KMS-11 (cell line): ENCODE data around the gene GSC2.

Experiments
- H2AFZ ChIP-seq: fragments of 200-600 bp; sonication (generic); 2 replicates; pipeline ENCODE4 v1.6.1; 2016; ENCODE audit warnings: antibody characterized with exemption, mixed run types, low read depth
- H3K27ac ChIP-seq: fragments of 200-600 bp; sonication (generic); 2 replicates; pipeline ENCODE4 v1.6.1; 2016; ENCODE audit warnings: mild to moderate bottlenecking, mixed run types
- H3K27me3 ChIP-seq: fragments of 200-600 bp; sonication (generic); 2 replicates; pipeline ENCODE4 v1.6.1; 2017; ENCODE audit warnings: mild to moderate bottlenecking, low read depth, mixed run types, moderate library complexity; ENCODE audit not compliant: insufficient read depth
- H3K36me3 ChIP-seq: fragments of 200-600 bp; sonication (generic); 2 replicates; pipeline ENCODE4 v1.6.1; 2017; ENCODE audit warnings: mild to moderate bottlenecking, mixed run types; ENCODE audit not compliant: insufficient read depth
- H3K4me1 ChIP-seq: fragments of 200-600 bp; sonication (generic); 2 replicates; pipeline ENCODE4 v1.6.1; 2016; ENCODE audit warnings: mild to moderate bottlenecking, low read depth, mixed run types; ENCODE audit not compliant: poor library complexity, severe bottlenecking
- H3K4me2 ChIP-seq: fragments of 200-600 bp; sonication (generic); 2 replicates; pipeline ENCODE4 v1.7.0; 2016; ENCODE audit warnings: mild to moderate bottlenecking, mixed run types
- H3K4me3 ChIP-seq: fragments of 200-600 bp; sonication (generic); IDR thresholded peaks from 2 replicates; pipeline ENCODE4 v1.6.1; 2017; ENCODE audit warnings: low read depth, low read length, mixed read lengths; ENCODE audit not compliant: insufficient read depth
- H3K79me2 ChIP-seq: fragments of 200-600 bp; sonication (generic); 2 replicates; pipeline ENCODE4 v1.6.1; 2016; ENCODE audit warnings: low read depth, mixed run types; ENCODE audit not compliant: insufficient read depth
- H3K9ac ChIP-seq: fragments of 200-600 bp; sonication (generic); 2 replicates; pipeline ENCODE4 v1.6.1; 2016; ENCODE audit warnings: mild to moderate bottlenecking, mixed run types
- H4K20me1 ChIP-seq: fragments of 200-600 bp; sonication (generic); 2 replicates; pipeline ENCODE4 v1.6.1; 2016; ENCODE audit warnings: mild to moderate bottlenecking, mixed run types; ENCODE audit not compliant: insufficient read depth
- TF ChIP-seq, protein P1 (sequence below): fragments of 200-600 bp; sonication (generic); conservative IDR thresholded peaks from 2 replicates; pipeline ENCODE4 v1.6.1; 2017; ENCODE audit warnings: low read depth, mild to moderate bottlenecking, antibody characterized with exemption, low read length, moderate library complexity, mixed read lengths

GSC2 gene

GRCh38 chr22:19152942-19153883 is 3.1 kb upstream of the GSC2 start:
- Histone ChIP-seq H3K4me3 (no peak overlapping the region), H3K9ac (no peak overlapping the region), H3K27me3 (peaks cover 21% of the 10 kb centered on the region; the same call in 1 of the 2 replicates), H2AFZ (no peak overlapping the region), H4K20me1 (no peaks in the 10 kb centered on the region), H3K4me2 (no peak overlapping the region), H3K4me1 (no peaks in the 10 kb centered on the region), H3K36me3 (no peaks in the 10 kb centered on the region), H3K27ac (no peak overlapping the region), H3K79me2 (no peaks in the 10 kb centered on the region)
- TF ChIP-seq, protein P1, sequence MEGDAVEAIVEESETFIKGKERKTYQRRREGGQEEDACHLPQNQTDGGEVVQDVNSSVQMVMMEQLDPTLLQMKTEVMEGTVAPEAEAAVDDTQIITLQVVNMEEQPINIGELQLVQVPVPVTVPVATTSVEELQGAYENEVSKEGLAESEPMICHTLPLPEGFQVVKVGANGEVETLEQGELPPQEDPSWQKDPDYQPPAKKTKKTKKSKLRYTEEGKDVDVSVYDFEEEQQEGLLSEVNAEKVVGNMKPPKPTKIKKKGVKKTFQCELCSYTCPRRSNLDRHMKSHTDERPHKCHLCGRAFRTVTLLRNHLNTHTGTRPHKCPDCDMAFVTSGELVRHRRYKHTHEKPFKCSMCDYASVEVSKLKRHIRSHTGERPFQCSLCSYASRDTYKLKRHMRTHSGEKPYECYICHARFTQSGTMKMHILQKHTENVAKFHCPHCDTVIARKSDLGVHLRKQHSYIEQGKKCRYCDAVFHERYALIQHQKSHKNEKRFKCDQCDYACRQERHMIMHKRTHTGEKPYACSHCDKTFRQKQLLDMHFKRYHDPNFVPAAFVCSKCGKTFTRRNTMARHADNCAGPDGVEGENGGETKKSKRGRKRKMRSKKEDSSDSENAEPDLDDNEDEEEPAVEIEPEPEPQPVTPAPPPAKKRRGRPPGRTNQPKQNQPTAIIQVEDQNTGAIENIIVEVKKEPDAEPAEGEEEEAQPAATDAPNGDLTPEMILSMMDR = no peak

DNA sequence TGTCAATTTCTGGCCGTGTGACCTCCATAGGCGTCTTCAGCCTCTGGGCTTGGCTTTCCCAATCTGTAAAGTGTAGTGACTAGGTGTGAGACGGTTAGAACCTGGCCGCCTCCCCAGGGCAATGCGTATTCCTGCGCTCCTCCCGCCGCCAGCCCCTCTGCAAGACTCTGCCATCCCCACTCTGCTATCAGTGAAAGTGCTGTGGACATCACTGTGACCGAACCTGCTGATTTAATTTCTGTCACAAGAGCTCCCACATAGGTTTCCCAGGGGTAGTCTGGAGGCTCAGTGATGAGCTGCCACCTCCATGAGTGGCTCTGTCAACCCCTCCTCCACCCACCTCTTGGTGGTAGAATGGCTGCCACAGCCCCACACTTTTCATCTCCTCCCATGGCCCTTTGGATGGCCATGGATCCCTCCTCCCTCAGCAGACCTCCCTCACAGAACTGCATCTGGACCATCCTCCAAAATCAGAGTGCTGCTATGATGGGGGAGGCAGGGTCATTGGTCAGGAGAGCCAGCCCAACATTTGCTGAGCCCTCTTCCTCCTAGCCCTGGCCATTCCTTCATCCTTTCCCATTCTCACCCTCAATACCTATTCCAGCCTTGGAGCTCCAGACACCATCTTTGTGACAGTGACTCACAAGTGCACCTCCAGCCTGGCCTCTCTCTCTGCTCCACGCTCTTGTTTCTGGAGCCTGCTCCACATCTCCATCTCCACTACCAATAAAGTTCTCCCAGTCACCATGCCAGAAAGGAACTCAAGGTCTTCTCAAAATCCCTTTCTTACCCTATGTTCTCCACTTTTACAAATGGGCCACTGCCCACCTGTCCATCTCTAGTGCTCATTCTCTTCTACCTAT is 1.5 kb upstream of the GSC2 start:
- Histone ChIP-seq H3K27me3 (peaks cover 21% of the 10 kb centered on the region; the same call in 1 of the 2 replicates), H4K20me1 (no peaks in the 10 kb centered on the region), H3K27ac (no peak overlapping the region), H3K79me2 (no peaks in the 10 kb centered on the region), H3K9ac (no peak overlapping the region), H3K4me2 (no peak overlapping the region), H2AFZ (no peak overlapping the region), H3K4me3 (no peak overlapping the region), H3K4me1 (no peaks in the 10 kb centered on the region), H3K36me3 (no peaks in the 10 kb centered on the region)
- TF ChIP-seq, protein P1 = no peak

GRCh38 chr22:19150482-19151328 is 613 bp upstream of the GSC2 start:
- Histone ChIP-seq H3K4me1 (no peaks in the 10 kb centered on the region), H3K4me3 (no peak overlapping the region), H3K9ac (no peak overlapping the region), H3K79me2 (no peaks in the 10 kb centered on the region), H3K36me3 (no peaks in the 10 kb centered on the region), H4K20me1 (no peaks in the 10 kb centered on the region), H3K27ac (no peak overlapping the region), H3K27me3 (peaks cover 21% of the 10 kb centered on the region; the same call in 1 of the 2 replicates), H3K4me2 (no peak overlapping the region), H2AFZ (no peak overlapping the region)
- TF ChIP-seq, protein P1 = no peak
